ENCODE data around the gene MMS19.

The MMS19 gene

DNA sequence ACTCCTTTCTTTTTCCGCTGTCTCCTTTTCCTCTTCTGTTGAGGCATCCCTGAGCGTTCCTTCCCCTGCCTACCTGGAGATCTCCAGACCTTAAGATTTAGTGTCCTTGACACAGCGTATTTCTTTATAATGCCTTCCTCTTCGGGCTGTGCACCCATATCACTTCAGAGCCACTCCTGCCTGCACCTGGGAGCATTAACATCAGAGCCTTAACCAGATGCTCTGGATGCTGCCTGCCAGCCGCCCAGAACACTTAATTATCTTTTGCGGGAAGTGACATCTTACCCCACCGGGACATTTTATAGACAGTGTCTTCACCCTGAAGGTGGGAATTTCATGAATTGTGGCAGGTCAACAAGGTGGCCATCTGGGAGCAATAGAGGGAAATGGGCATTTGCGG is 24.7 kb upstream of the MMS19 start:
- no peaks in the 10 kb centered on the region for H3K79me2 ChIP-seq (ENCODE audit: control insufficient read depth, low read length)

DNA sequence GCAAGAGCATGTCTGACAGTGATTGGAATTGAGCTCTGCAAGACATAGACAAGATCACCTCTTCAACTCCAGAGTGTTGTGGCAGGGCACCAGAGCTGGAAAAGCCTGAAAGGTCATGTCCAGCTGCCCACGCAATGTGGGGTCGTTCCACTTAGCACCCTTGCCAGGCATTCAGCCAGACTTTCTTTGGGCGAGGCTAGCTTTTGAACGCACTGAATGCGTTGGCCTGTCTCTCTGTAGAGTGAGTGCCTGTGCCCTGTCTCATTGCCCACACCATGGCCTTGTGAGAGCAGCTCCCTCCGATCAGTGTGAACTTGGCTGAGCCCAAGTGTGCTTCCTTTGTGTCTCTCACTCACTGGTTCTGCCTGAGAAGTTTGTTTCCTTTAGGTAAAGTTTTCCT is 23.8 kb upstream of the MMS19 start:
- peaks cover 22% of the 10 kb centered on the region for H3K27me3 ChIP-seq (ENCODE audit: control insufficient read depth, low read length)
- H4K20me1 ChIP-seq (ENCODE audit: control insufficient read depth, insufficient read depth, low read depth, low read length): no peaks in the 10 kb centered on the region
- H3F3A ChIP-seq (ENCODE audit: control insufficient read depth, insufficient read depth): no peaks in the 10 kb centered on the region
- H3K79me2 ChIP-seq (ENCODE audit: control insufficient read depth, low read length): no peaks in the 10 kb centered on the region
- no peaks in the 10 kb centered on the region for H3K9me2 ChIP-seq (replicated peaks; ENCODE audit: control insufficient read depth, low read length)
- H3K27ac ChIP-seq (ENCODE audit: low read depth, low read length): no peak overlapping the region
- H3K9me3 ChIP-seq (ENCODE audit: control insufficient read depth, insufficient read depth, low read length): no peaks in the 10 kb centered on the region
- no peak overlapping the region for H3K4me2 ChIP-seq (ENCODE audit: low read length)
- H3K36me3 ChIP-seq (ENCODE audit: control insufficient read depth, low read length): no peaks in the 10 kb centered on the region
- no peak for TF ChIP-seq EZH2phosphoT487 (IDR thresholded peaks at IDR 0.05; ENCODE audit: borderline replicate concordance, low read length)
- H3K4me3 ChIP-seq (ENCODE audit: low read length): no peak overlapping the region
- no peaks in the 10 kb centered on the region for H3K4me1 ChIP-seq (ENCODE audit: control insufficient read depth, low read length)

More for the DNA sequence above, 24.7 kb upstream of the MMS19 start:
- Histone ChIP-seq H3K4me3 (ENCODE audit: low read length) (no peak overlapping the region), H3K4me1 (ENCODE audit: control insufficient read depth, low read length) (no peaks in the 10 kb centered on the region), H3K4me2 (ENCODE audit: low read length) (no peak overlapping the region), H4K20me1 (ENCODE audit: control insufficient read depth, insufficient read depth, low read depth, low read length) (no peaks in the 10 kb centered on the region), H3K27ac (ENCODE audit: low read depth, low read length) (no peak overlapping the region), H3K36me3 (ENCODE audit: control insufficient read depth, low read length) (no peaks in the 10 kb centered on the region), H3F3A (ENCODE audit: control insufficient read depth, insufficient read depth) (no peaks in the 10 kb centered on the region), H3K9me2 (replicated peaks; ENCODE audit: control insufficient read depth, low read length) (no peaks in the 10 kb centered on the region), H3K27me3 (ENCODE audit: control insufficient read depth, low read length) (peaks cover 19% of the 10 kb centered on the region), H3K9me3 (ENCODE audit: control insufficient read depth, insufficient read depth, low read length) (no peaks in the 10 kb centered on the region)
- TF ChIP-seq, protein P1, sequence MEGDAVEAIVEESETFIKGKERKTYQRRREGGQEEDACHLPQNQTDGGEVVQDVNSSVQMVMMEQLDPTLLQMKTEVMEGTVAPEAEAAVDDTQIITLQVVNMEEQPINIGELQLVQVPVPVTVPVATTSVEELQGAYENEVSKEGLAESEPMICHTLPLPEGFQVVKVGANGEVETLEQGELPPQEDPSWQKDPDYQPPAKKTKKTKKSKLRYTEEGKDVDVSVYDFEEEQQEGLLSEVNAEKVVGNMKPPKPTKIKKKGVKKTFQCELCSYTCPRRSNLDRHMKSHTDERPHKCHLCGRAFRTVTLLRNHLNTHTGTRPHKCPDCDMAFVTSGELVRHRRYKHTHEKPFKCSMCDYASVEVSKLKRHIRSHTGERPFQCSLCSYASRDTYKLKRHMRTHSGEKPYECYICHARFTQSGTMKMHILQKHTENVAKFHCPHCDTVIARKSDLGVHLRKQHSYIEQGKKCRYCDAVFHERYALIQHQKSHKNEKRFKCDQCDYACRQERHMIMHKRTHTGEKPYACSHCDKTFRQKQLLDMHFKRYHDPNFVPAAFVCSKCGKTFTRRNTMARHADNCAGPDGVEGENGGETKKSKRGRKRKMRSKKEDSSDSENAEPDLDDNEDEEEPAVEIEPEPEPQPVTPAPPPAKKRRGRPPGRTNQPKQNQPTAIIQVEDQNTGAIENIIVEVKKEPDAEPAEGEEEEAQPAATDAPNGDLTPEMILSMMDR (IDR thresholded peaks at IDR 0.05; ENCODE audit: low read depth, low read length, poor library complexity, severe bottlenecking): no peak
- no peak for TF ChIP-seq EZH2phosphoT487 (IDR thresholded peaks at IDR 0.05; ENCODE audit: borderline replicate concordance, low read length)

DNA sequence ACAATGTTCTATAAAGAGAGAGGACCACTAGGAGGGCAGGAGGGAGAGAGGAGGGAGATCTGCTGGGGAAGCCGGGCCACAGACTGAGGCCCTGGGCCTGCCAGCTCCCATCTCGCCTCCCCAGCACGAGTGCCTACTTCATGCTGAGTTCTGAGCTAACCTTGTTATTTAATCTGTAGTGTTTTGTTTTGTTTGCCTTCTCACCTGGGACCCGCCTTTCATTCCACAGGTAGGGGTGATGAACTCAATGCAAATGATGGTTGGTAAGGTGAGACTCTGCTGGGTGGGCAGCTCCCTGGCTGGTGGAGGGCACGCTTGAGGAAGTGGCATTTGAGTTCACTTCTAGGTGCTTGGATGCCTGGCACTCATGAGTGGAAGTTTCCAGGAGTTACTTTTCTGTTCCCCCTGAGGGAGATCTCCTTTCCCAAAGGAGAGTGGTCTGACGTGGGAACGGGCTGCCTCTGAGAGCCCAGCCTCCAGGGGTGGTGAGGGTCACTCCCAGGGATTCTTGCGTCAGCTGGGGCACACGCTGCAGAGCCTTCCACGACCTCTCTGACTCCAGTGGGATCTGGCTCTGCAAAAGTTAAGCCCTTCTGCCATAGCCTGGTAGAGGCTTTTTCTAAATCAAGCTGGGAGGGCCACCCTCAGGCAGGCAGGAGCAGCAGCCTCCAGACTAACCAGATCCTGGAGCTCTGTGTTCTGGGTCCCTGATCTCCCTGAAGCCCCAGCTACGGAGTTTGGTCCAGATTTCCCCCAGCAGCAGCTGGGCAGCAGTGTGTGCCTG is 22.9 kb upstream of the MMS19 start:
- H3K27me3 ChIP-seq (ENCODE audit: control insufficient read depth, low read length): peaks cover 22% of the 10 kb centered on the region
- H3F3A ChIP-seq (ENCODE audit: control insufficient read depth, insufficient read depth): no peaks in the 10 kb centered on the region
- H3K4me3 ChIP-seq (ENCODE audit: low read length): no peak overlapping the region
- no peak overlapping the region for H3K4me2 ChIP-seq (ENCODE audit: low read length)
- no peaks in the 10 kb centered on the region for H3K79me2 ChIP-seq (ENCODE audit: control insufficient read depth, low read length)
- no peaks in the 10 kb centered on the region for H3K9me2 ChIP-seq (replicated peaks; ENCODE audit: control insufficient read depth, low read length)
- H4K20me1 ChIP-seq (ENCODE audit: control insufficient read depth, insufficient read depth, low read depth, low read length): no peaks in the 10 kb centered on the region
- H3K27ac ChIP-seq (ENCODE audit: low read depth, low read length): no peak overlapping the region
- H3K36me3 ChIP-seq (ENCODE audit: control insufficient read depth, low read length): no peaks in the 10 kb centered on the region
- H3K4me1 ChIP-seq (ENCODE audit: control insufficient read depth, low read length): no peaks in the 10 kb centered on the region
- H3K9me3 ChIP-seq (ENCODE audit: control insufficient read depth, insufficient read depth, low read length): no peaks in the 10 kb centered on the region
- TF ChIP-seq, protein P1 (IDR thresholded peaks at IDR 0.05; ENCODE audit: low read depth, low read length, poor library complexity, severe bottlenecking): no peak
- no peak for TF ChIP-seq EZH2phosphoT487 (IDR thresholded peaks at IDR 0.05; ENCODE audit: borderline replicate concordance, low read length)

DNA sequence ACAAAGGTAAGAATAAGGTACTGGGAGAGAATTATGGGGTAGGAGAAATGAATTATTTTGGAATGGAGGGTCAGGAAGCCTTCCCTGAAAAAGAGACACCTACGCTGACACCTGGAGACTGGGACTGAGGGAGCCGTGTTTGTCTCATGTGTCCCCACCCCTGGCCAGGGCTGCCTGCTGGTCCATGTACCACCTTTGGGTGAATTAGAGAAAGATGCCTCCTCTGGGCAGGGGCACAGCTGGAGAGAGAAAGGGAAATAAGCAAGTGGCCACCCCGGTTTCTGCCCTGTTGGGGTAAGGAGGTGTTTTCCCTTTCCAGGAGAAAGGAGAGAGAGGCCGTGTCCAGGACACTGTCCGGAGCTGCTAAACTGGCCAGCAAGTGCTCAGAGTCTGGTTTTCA is 22.3 kb upstream of the MMS19 start:
- H3K4me1 ChIP-seq (ENCODE audit: control insufficient read depth, low read length): no peaks in the 10 kb centered on the region
- H3K4me2 ChIP-seq (ENCODE audit: low read length): no peak overlapping the region
- H3K27ac ChIP-seq (ENCODE audit: low read depth, low read length): no peak overlapping the region
- H3K9me2 ChIP-seq (replicated peaks; ENCODE audit: control insufficient read depth, low read length): no peaks in the 10 kb centered on the region
- H3K36me3 ChIP-seq (ENCODE audit: control insufficient read depth, low read length): no peaks in the 10 kb centered on the region
- no peaks in the 10 kb centered on the region for H3K9me3 ChIP-seq (ENCODE audit: control insufficient read depth, insufficient read depth, low read length)
- no peak overlapping the region for H3K4me3 ChIP-seq (ENCODE audit: low read length)
- TF ChIP-seq, protein P1 (IDR thresholded peaks at IDR 0.05; ENCODE audit: low read depth, low read length, poor library complexity, severe bottlenecking): no peak
- no peaks in the 10 kb centered on the region for H3K79me2 ChIP-seq (ENCODE audit: control insufficient read depth, low read length)
- H3K27me3 ChIP-seq (ENCODE audit: control insufficient read depth, low read length): peaks cover 26% of the 10 kb centered on the region
- H4K20me1 ChIP-seq (ENCODE audit: control insufficient read depth, insufficient read depth, low read depth, low read length): no peaks in the 10 kb centered on the region
- no peaks in the 10 kb centered on the region for H3F3A ChIP-seq (ENCODE audit: control insufficient read depth, insufficient read depth)
